ENCODE results near the gene ZFAND3.
"Not testable (repeated sequence)": the region's sequence is repeated elsewhere in the genome, so short reads cannot be mapped to it uniquely, and the experiment has no call there.

ZFAND3 gene

GRCh38 chr6:37936906-37937305 lies 117.4 kb downstream of the ZFAND3 start:
- no peak for DNase-seq (ENCODE audit: low read depth, low spot score)

GRCh38 chr6:37938909-37939308 lies 119.4 kb downstream of the ZFAND3 start:
- DNase-seq (ENCODE audit: low read depth, low spot score), result no peak

DNA sequence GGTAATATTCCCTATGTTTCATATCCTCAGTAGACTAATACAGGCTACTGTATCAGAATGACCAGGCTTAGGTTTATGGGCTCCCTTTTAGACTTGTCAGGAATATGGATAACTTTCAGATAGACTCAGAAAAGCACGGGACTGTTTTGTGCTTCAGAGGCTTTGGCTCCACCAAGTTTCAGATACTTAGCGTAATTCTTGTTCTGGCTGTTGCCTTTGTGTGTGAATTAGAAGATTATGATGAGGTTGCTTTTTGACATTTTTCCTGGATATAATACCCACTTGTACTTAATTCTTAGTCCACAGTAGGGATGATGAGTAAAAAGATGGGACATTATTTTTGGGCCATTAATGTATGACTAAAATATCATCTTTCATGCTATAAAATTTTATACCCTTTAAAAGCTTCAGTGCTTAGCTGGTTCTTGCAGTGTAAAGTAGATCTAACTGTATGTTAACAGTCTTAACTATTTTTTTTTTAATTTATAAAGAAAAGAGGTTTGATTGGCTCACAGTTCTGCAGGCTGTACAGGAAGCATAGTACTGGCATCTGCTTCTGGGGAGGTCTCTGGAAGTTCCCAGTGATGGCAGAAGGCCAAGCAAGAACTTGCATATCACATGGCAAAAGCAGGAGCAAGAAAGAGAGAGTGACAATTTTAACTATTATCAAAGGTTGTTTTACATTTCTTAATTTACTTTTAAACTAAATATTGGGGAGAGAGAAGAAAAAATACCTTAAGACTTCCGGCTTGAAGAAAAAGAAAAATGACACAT lies 120.7 kb downstream of the ZFAND3 start:
- DNase-seq (ENCODE audit: low read depth, low spot score), result no peak

DNA sequence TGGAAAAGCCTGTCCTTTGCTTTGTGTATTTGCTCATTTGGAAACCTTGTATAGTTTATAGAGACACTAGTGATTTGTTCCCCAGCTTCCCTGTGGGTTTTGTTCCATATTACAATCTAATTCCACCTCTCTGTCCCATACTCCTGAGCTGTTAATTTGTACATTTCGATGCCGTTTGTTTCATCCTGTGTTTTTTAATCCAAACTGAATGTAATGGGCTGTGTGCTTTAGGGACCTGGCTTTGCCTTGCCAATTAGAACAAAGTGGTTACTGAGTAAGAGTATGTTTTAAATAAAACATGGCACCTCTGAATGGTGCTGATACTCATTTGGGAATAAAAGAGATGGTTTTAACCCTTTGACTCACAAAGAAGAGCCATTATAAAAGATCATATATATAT lies 122.3 kb downstream of the ZFAND3 start:
- no peak for DNase-seq (ENCODE audit: low read depth, low spot score)

GRCh38 chr6:37942606-37943376 lies 123.3 kb downstream of the ZFAND3 start:
- no peak for DNase-seq (ENCODE audit: low read depth, low spot score)

GRCh38 chr6:37943436-37944058 lies 124.0 kb downstream of the ZFAND3 start:
- no peak for DNase-seq (ENCODE audit: low read depth, low spot score)

- no peak for DNase-seq (ENCODE audit: low read depth, low spot score)
Observed at GRCh38 chr6:37946057-37946456, 126.5 kb downstream of the ZFAND3 start.

- no peak for DNase-seq (ENCODE audit: low read depth, low spot score)
Observed at GRCh38 chr6:37947468-37947867, 127.9 kb downstream of the ZFAND3 start.

DNA sequence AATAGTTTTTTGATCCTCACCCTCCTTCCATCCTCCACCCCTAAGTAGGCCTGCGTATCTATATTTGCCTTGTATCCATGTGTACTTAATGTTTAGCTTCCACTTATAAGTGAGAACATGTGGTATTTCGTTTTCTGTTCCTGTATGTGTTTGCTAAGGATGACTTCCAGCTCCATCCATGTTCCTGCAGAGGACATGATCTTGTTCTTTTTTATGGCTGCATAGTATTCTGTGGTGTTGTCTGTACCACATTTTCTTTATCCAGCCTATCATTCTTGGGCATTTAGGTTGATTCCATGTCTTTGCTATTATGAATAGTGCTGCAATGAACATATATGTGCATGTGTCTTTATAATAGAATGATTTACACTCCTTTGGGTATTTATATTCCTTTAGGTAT lies 129.1 kb downstream of the ZFAND3 start:
- DNase-seq (ENCODE audit: low read depth, low spot score), result not testable (repeated sequence)

DNA sequence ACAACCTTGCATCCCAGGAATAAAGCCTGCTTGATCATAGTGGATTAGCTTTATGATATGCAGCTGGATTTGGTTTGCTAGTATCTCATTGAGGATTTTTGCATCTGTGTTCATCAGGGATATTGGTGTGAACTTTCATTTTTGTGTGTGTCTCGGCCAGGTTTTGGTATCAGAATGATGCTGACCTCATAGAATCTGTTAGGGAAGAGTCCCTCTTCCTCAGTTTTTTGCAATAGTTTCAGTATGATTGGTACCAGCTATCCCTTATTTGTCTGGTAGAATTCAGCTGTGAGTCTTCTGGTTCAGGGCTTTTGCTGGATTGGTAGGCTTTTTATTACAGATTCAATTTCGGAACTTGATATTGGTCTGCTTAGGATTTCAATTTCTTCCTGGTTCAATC lies 132.5 kb downstream of the ZFAND3 start:
- DNase-seq (ENCODE audit: low read depth, low spot score), result no peak

DNA sequence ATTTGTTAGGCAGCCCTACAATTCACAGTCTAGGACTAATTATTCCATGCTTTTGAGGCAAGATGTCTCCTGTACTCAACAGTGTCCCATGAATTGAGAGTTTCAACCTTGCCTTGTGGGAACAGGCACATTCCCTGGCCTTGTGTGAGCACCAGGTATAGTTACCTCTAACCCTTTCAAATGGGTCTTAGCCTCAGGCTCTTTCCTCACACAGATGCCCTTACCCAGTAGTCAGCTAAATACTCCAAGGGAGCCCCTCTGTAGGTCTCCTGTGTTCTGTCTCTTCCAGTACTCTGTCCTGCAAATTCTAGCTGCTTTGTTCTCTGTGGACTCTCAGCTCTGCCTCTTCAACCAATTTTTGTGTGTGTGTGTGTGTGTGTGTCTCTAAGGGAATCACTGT lies 135.3 kb downstream of the ZFAND3 start:
- DNase-seq (ENCODE audit: low read depth, low spot score), result no peak

DNA sequence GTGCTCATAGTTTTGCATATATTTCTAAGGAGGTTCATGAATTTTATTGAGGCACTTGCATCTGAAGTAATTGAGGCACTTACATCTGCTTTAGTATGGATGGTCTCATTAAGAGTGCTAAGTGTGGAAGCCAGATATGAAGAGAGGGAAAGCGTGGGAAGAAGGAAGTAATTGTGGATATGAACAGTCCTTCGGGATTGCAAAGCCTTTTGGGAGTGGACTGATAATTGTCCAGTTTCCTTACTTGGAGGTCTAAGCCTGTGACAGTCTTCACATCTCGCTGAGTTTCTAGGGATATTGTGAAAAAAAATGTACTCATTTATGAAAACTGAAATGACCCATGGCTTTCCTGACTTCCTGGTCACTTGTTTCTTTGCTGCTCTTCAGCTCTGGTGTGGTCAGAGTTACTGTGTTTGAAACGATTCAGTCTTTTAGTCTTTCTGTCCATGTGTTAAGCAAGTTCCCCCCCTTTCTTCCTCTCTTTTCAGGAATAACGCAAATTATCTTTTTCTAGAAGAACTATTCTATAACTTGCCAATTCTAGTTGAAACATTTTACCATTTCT lies 137.3 kb downstream of the ZFAND3 start:
- no peak for DNase-seq (ENCODE audit: low read depth, low spot score)

GRCh38 chr6:37959061-37959460 lies 139.5 kb downstream of the ZFAND3 start:
- no peak for DNase-seq (ENCODE audit: low read depth, low spot score)

DNA sequence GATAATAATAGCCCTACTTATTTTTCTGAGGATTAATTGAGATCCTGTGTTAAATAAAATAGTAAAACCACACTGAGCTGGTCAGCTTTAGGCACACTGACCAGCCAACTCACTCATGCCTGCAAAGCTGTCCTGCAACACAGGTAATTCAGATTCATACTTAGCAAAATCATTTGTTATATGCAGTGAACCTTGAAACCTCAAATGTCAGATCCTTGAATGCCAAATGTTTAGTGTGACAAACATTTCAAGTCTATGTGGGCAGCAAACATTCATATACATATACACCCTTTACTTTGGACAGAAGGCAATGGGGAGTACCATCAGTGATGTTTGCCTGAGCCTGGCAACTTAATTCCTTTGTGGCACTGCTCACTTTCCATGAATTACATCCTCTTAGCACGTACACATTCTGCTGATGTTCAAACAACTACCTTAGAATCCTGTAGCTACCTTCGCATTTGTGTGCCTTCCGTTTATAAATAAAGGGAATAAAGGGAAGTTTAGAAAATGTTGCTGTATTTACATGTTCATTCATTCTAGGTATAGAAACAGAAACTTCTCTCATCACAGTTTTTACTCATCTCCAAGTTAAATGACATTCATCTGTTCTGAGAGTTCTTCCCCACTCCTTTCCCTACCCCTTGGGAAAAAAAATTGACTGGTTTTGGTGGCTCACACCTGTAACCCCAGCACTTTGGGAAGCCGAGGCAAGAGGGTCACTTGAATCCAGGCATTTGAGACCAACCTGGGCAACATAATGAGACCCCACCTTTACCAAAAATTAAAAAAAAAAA lies 140.8 kb downstream of the ZFAND3 start:
- no peak for DNase-seq (ENCODE audit: low read depth, low spot score)

- not testable (repeated sequence) for DNase-seq (ENCODE audit: low read depth, low spot score)
Observed at GRCh38 chr6:37962481-37963080, 143.1 kb downstream of the ZFAND3 start.

- no peak for DNase-seq (ENCODE audit: low read depth, low spot score)
Observed at GRCh38 chr6:37965964-37966676, 146.6 kb downstream of the ZFAND3 start.

- no peak for DNase-seq (ENCODE audit: low read depth, low spot score)
Observed at GRCh38 chr6:37966801-37967200, 147.3 kb downstream of the ZFAND3 start.

- DNase-seq (ENCODE audit: low read depth, low spot score), result no peak
Observed at GRCh38 chr6:37967651-37968050, 148.1 kb downstream of the ZFAND3 start.

- DNase-seq (ENCODE audit: low read depth, low spot score), result no peak
Observed at GRCh38 chr6:37971266-37971665, 151.7 kb downstream of the ZFAND3 start.

GRCh38 chr6:37971711-37972390 lies 152.3 kb downstream of the ZFAND3 start:
- no peak for DNase-seq (ENCODE audit: low read depth, low spot score)

All from iPS DF 19.7 (cell line).